ENCODE measurements around the gene TMEM244. TPM values are rescaled to one million over a fixed set of nuclear protein-coding genes. Genes with fewer than 3 reads are reported as not detected.

Gene TMEM244
- 1 to 10 TPM in 1 of 5 donors, under 1 TPM in 1, not detected in 3; 0.53 to 1.2 TPM for total RNA-seq
- 0.85 TPM for total RNA-seq (2013)
- total RNA-seq, result 0 to 0.65 (median 0.19) reads per million in 29 experiments

GRCh38 chr6:129860908-129861665 is at the start of gene TMEM244:
Gene TMEM244 (minus strand): TSS chr6:129861315. CDS start chr6:129861188, 127 bp downstream.
- Mint-ChIP-seq H3K4me3 (peak within 1 kb of the TSS; percentile 68 to 82 (median 76)), H3K4me1 (peaks cover 8 to 15% (median 14%) of the 10 kb centered on the region in 3 donors), H3K36me3 (peaks cover 2% of the 10 kb centered on the region), H3K27ac (peak within 1 kb of the TSS; percentile 85 to 91), H3K27me3 (no peaks in the 10 kb centered on the region), H3K9me3 (peaks cover 0 to 6% (median 0%) of the 10 kb centered on the region in 3 donors)
- ATAC-seq (replicated peaks in 1 of 4), result peak in 3 of 4 experiments; percentile 43 to 76 (median 65)
- H3K9me3 ChIP-seq, result no peaks in the 10 kb centered on the region
- peak within 1 kb of the TSS; percentile 66 for H3K27ac ChIP-seq (ENCODE audit: low read length)
- WGBS (ENCODE audit: insufficient coverage), result 76% methylated on average over 8 of the region's 14 CpGs
- CTCF ChIA-PET, result interaction anchor here (0.5 to 0.7 kb wide), 3 partner anchors 206 to 839 kb away, joined by 3 read pairs; no protein-coding TSS in a partner anchor
- H3K27me3 ChIP-seq (replicated peaks in 1 of 2; ENCODE audit: control insufficient read depth in 2 of 2, extremely low read depth in 1 of 2, insufficient read depth in 2 of 2, low read length in 1 of 2), result no peaks in the 10 kb centered on the region
- POLR2A ChIA-PET, result interaction anchor here (0.7 kb wide), 3 partner anchors 11 to 1977 kb away, joined by 3 to 7 read pairs (median 5); no protein-coding TSS in a partner anchor
- peaks cover 0 to 2% of the 10 kb centered on the region in 2 experiments for H3K4me1 ChIP-seq (ENCODE audit: control insufficient read depth in 1 of 2, extremely low read depth in 1 of 2, insufficient read depth in 2 of 2, low read length in 2 of 2)
- no peaks in the 10 kb centered on the region for H3K36me3 ChIP-seq (ENCODE audit: control insufficient read depth in 2 of 2, extremely low read depth in 1 of 2, insufficient read depth in 1 of 2, low read length in 1 of 2)
- peak within 1 kb of the TSS; percentile 7 to 33 for H3K4me3 ChIP-seq (ENCODE audit: control insufficient read depth in 1 of 2, extremely low read depth in 1 of 2, low read length in 1 of 2)
- peak in 7 of 35 experiments; percentile 0 to 49 (median 4) for DNase-seq

- no peaks in the 10 kb centered on the region for H3K4me1 ChIP-seq (ENCODE audit: control insufficient read depth in 1 of 2, extremely low read depth in 1 of 2, insufficient read depth in 2 of 2, low read length in 2 of 2)
- DNase-seq (no peak), ATAC-seq (replicated peaks in 1 of 4) (no peak)
- Mint-ChIP-seq H3K27ac (no peak overlapping the region), H3K36me3 (no peaks in the 10 kb centered on the region), H3K27me3 (no peaks in the 10 kb centered on the region), H3K4me1 (peaks cover 0 to 6% (median 6%) of the 10 kb centered on the region in 3 donors), H3K9me3 (no peaks in the 10 kb centered on the region), H3K4me3 (no peak overlapping the region)
- ChIA-PET POLR2A (no interaction called here), CTCF (no interaction called here)
- no peak overlapping the region for H3K27ac ChIP-seq (ENCODE audit: low read length)
- H3K4me3 ChIP-seq (ENCODE audit: control insufficient read depth in 1 of 2, extremely low read depth in 1 of 2, low read length in 1 of 2), result no peak overlapping the region
- no peaks in the 10 kb centered on the region for H3K36me3 ChIP-seq (ENCODE audit: control insufficient read depth in 2 of 2, extremely low read depth in 1 of 2, insufficient read depth in 1 of 2, low read length in 1 of 2)
- no peaks in the 10 kb centered on the region for H3K9me3 ChIP-seq
- H3K27me3 ChIP-seq (replicated peaks in 1 of 2; ENCODE audit: control insufficient read depth in 2 of 2, extremely low read depth in 1 of 2, insufficient read depth in 2 of 2, low read length in 1 of 2), result no peaks in the 10 kb centered on the region
Observed at GRCh38 chr6:129908858-129909257, 47.7 kb upstream of the TMEM244 start.

- no peak for DNase-seq
- Mint-ChIP-seq H3K4me3 (no peak overlapping the region), H3K27ac (no peak overlapping the region), H3K27me3 (no peaks in the 10 kb centered on the region), H3K36me3 (no peaks in the 10 kb centered on the region), H3K4me1 (peaks cover 0 to 6% (median 6%) of the 10 kb centered on the region in 3 donors), H3K9me3 (no peaks in the 10 kb centered on the region)
- no peaks in the 10 kb centered on the region for H3K27me3 ChIP-seq (replicated peaks in 1 of 2; ENCODE audit: control insufficient read depth in 2 of 2, extremely low read depth in 1 of 2, insufficient read depth in 2 of 2, low read length in 1 of 2)
- no peaks in the 10 kb centered on the region for H3K4me1 ChIP-seq (ENCODE audit: control insufficient read depth in 1 of 2, extremely low read depth in 1 of 2, insufficient read depth in 2 of 2, low read length in 2 of 2)
- ATAC-seq (replicated peaks in 1 of 4), result no peak
- no peaks in the 10 kb centered on the region for H3K9me3 ChIP-seq
- H3K27ac ChIP-seq (ENCODE audit: low read length), result no peak overlapping the region
- CTCF ChIA-PET, result no interaction called here
- WGBS (ENCODE audit: insufficient coverage), result no CpG with 5 or more reads among the region's 2 CpGs
- H3K36me3 ChIP-seq (ENCODE audit: control insufficient read depth in 2 of 2, extremely low read depth in 1 of 2, insufficient read depth in 1 of 2, low read length in 1 of 2), result no peaks in the 10 kb centered on the region
- no peak overlapping the region for H3K4me3 ChIP-seq (ENCODE audit: control insufficient read depth in 1 of 2, extremely low read depth in 1 of 2, low read length in 1 of 2)
- POLR2A ChIA-PET, result no interaction called here
Observed at GRCh38 chr6:129908356-129908755, 47.2 kb upstream of the TMEM244 start.

GRCh38 chr6:129906515-129907077 is 45.5 kb upstream of the TMEM244 start:
- no peaks in the 10 kb centered on the region for H3K36me3 Mint-ChIP-seq
- DNase-seq, result no peak
- H3K9me3 ChIP-seq, result no peaks in the 10 kb centered on the region
- H3K27me3 Mint-ChIP-seq, result no peaks in the 10 kb centered on the region
- ChIA-PET POLR2A (no interaction called here), CTCF (no interaction called here)
- ATAC-seq (replicated peaks in 1 of 4), result no peak
- no peaks in the 10 kb centered on the region for H3K36me3 ChIP-seq (ENCODE audit: control insufficient read depth in 2 of 2, extremely low read depth in 1 of 2, insufficient read depth in 1 of 2, low read length in 1 of 2)
- H3K4me3 ChIP-seq (ENCODE audit: control insufficient read depth in 1 of 2, extremely low read depth in 1 of 2, low read length in 1 of 2), result no peak overlapping the region
- no peaks in the 10 kb centered on the region for H3K9me3 Mint-ChIP-seq
- peak overlapping the region in 1 of 2 donors; percentile 18 for H3K27ac Mint-ChIP-seq
- no peak overlapping the region for H3K27ac ChIP-seq (ENCODE audit: low read length)
- no peak overlapping the region for H3K4me3 Mint-ChIP-seq
- no peaks in the 10 kb centered on the region for H3K27me3 ChIP-seq (replicated peaks in 1 of 2; ENCODE audit: control insufficient read depth in 2 of 2, extremely low read depth in 1 of 2, insufficient read depth in 2 of 2, low read length in 1 of 2)
- WGBS (ENCODE audit: insufficient coverage), result no CpG with 5 or more reads among the region's 3 CpGs
- H3K4me1 ChIP-seq (ENCODE audit: control insufficient read depth in 1 of 2, extremely low read depth in 1 of 2, insufficient read depth in 2 of 2, low read length in 2 of 2), result no peaks in the 10 kb centered on the region
- H3K4me1 Mint-ChIP-seq, result peaks cover 0 to 6% (median 6%) of the 10 kb centered on the region in 3 donors

- no peaks in the 10 kb centered on the region for H3K36me3 Mint-ChIP-seq
- no peak overlapping the region for H3K4me3 Mint-ChIP-seq
- Histone ChIP-seq H3K27ac (ENCODE audit: low read length) (no peak overlapping the region), H3K4me3 (ENCODE audit: control insufficient read depth in 1 of 2, extremely low read depth in 1 of 2, low read length in 1 of 2) (no peak overlapping the region), H3K36me3 (ENCODE audit: control insufficient read depth in 2 of 2, extremely low read depth in 1 of 2, insufficient read depth in 1 of 2, low read length in 1 of 2) (no peaks in the 10 kb centered on the region), H3K9me3 (no peaks in the 10 kb centered on the region), H3K27me3 (replicated peaks in 1 of 2; ENCODE audit: control insufficient read depth in 2 of 2, extremely low read depth in 1 of 2, insufficient read depth in 2 of 2, low read length in 1 of 2) (no peaks in the 10 kb centered on the region), H3K4me1 (ENCODE audit: control insufficient read depth in 1 of 2, extremely low read depth in 1 of 2, insufficient read depth in 2 of 2, low read length in 2 of 2) (no peaks in the 10 kb centered on the region)
- peaks cover 0 to 6% (median 6%) of the 10 kb centered on the region in 3 donors for H3K4me1 Mint-ChIP-seq
- no peaks in the 10 kb centered on the region for H3K27me3 Mint-ChIP-seq
- ChIA-PET CTCF (no interaction called here), POLR2A (no interaction called here)
- H3K9me3 Mint-ChIP-seq, result no peaks in the 10 kb centered on the region
- ATAC-seq (replicated peaks in 1 of 4) (no peak), DNase-seq (no peak)
- no peak overlapping the region for H3K27ac Mint-ChIP-seq
Observed at GRCh38 chr6:129903082-129903481, 42.0 kb upstream of the TMEM244 start.

- no peak overlapping the region for H3K4me3 Mint-ChIP-seq
- Histone ChIP-seq H3K4me3 (ENCODE audit: control insufficient read depth in 1 of 2, extremely low read depth in 1 of 2, low read length in 1 of 2) (no peak overlapping the region), H3K4me1 (ENCODE audit: control insufficient read depth in 1 of 2, extremely low read depth in 1 of 2, insufficient read depth in 2 of 2, low read length in 2 of 2) (no peaks in the 10 kb centered on the region), H3K36me3 (ENCODE audit: control insufficient read depth in 2 of 2, extremely low read depth in 1 of 2, insufficient read depth in 1 of 2, low read length in 1 of 2) (no peaks in the 10 kb centered on the region), H3K27ac (ENCODE audit: low read length) (no peak overlapping the region), H3K27me3 (replicated peaks in 1 of 2; ENCODE audit: control insufficient read depth in 2 of 2, extremely low read depth in 1 of 2, insufficient read depth in 2 of 2, low read length in 1 of 2) (no peaks in the 10 kb centered on the region), H3K9me3 (no peaks in the 10 kb centered on the region)
- ChIA-PET POLR2A (no interaction called here), CTCF (no interaction called here)
- ATAC-seq (replicated peaks in 1 of 4) (no peak), DNase-seq (no peak)
- no peaks in the 10 kb centered on the region for H3K9me3 Mint-ChIP-seq
- H3K27ac Mint-ChIP-seq, result no peak overlapping the region
- no peaks in the 10 kb centered on the region for H3K36me3 Mint-ChIP-seq
- peaks cover under 1% of the 10 kb centered on the region in 2 donors for H3K27me3 Mint-ChIP-seq
- 100% methylated on average over 1 of the region's 1 CpG for whole genome bisulfite sequencing (ENCODE audit: insufficient coverage)
- peaks cover 0 to 6% (median 6%) of the 10 kb centered on the region in 3 donors for H3K4me1 Mint-ChIP-seq
Observed at GRCh38 chr6:129902681-129903080, 41.6 kb upstream of the TMEM244 start.
